Measurements from ENCODE around the gene PPIB. TPM values are rescaled to one million over a fixed set of nuclear protein-coding genes. Genes with fewer than 3 reads are reported as not detected.

The PPIB gene
- total and polyA plus RNA-seq, 10 donors, result 250 to 448 (median 296) TPM

- Histone ChIP-seq H3K9me3 (no peaks in the 10 kb centered on the region), H3K36me3 (peaks cover 0 to 60% (median 36%) of the 10 kb centered on the region in 6 donors), H3K4me3 (no peak overlapping the region), H3K27me3 (replicated peaks in 1 of 7) (peaks cover 0 to 6% (median 0%) of the 10 kb centered on the region in 7 donors), H3K4me1 (peaks cover 2 to 31% (median 18%) of the 10 kb centered on the region in 6 donors), H3K27ac (no peak overlapping the region)
- intact Hi-C loops (cut with DNase I; ENCODE audit: low total_unique reads), result no loop called here
- 89 to 96% (median 93%) methylated on average over 5 to 6 of the region's 6 CpGs for WGBS, 5 donors
- DNase-seq, result no peak
- TF ChIP-seq POLR2AphosphoS5 (IDR thresholded peaks at IDR 0.05), result peak in 1 of 3 donors; percentile 18
- no peak for TF ChIP-seq CTCF (IDR thresholded peaks at IDR 0.05 in 8 of 11, conservative IDR thresholded peaks at IDR 0.05 in 3 of 11)
- TF ChIP-seq POLR2A (IDR thresholded peaks at IDR 0.05), result no peak
Observed at GRCh38 chr15:64146041-64146440, 16.8 kb downstream of the PPIB start.

GRCh38 chr15:64144565-64145281 lies 18.1 kb downstream of the PPIB start:
- Histone ChIP-seq H3K27ac (peak overlapping the region in 5 of 8 donors; percentile 12 to 66 (median 40)), H3K36me3 (peaks cover 0 to 70% (median 36%) of the 10 kb centered on the region in 6 donors), H3K4me3 (no peak overlapping the region), H3K27me3 (replicated peaks in 1 of 7) (no peaks in the 10 kb centered on the region), H3K9me3 (no peaks in the 10 kb centered on the region), H3K4me1 (peaks cover 0 to 17% (median 5%) of the 10 kb centered on the region in 6 donors)
- intact Hi-C loops (cut with DNase I; ENCODE audit: low total_unique reads), result no loop called here
- no peak for DNase-seq
- TF ChIP-seq POLR2A (IDR thresholded peaks at IDR 0.05) (no peak), POLR2AphosphoS5 (IDR thresholded peaks at IDR 0.05) (peak in 1 of 3 donors; percentile 5)
- WGBS, 5 donors, result 52 to 82% (median 78%) methylated on average over 13 to 14 of the region's 14 CpGs

GRCh38 chr15:64144192-64144564 lies 18.6 kb downstream of the PPIB start:
- 67 to 94% (median 76%) methylated on average over 7 to 8 of the region's 8 CpGs for WGBS, 5 donors
- TF ChIP-seq POLR2AphosphoS5 (IDR thresholded peaks at IDR 0.05) (peak in 1 of 3 donors; percentile 20), POLR2A (IDR thresholded peaks at IDR 0.05) (no peak)
- intact Hi-C loops (cut with DNase I; ENCODE audit: low total_unique reads), result no loop called here
- Histone ChIP-seq H3K27me3 (replicated peaks in 1 of 7) (no peaks in the 10 kb centered on the region), H3K36me3 (peaks cover 0 to 70% (median 36%) of the 10 kb centered on the region in 6 donors), H3K4me1 (peaks cover 0 to 12% (median 1%) of the 10 kb centered on the region in 6 donors), H3K27ac (peak overlapping the region in 5 of 8 donors; percentile 12 to 66 (median 40)), H3K9me3 (no peaks in the 10 kb centered on the region), H3K4me3 (no peak overlapping the region)
- no peak for DNase-seq

- 86 to 90% (median 89%) methylated on average over 6 of the region's 6 CpGs for WGBS, 5 donors
- Histone ChIP-seq H3K4me3 (no peak overlapping the region), H3K27me3 (replicated peaks in 1 of 7) (no peaks in the 10 kb centered on the region), H3K9me3 (no peaks in the 10 kb centered on the region), H3K27ac (no peak overlapping the region), H3K4me1 (peaks cover 0 to 12% (median 1%) of the 10 kb centered on the region in 6 donors), H3K36me3 (peaks cover 0 to 77% (median 43%) of the 10 kb centered on the region in 6 donors)
- no peak for DNase-seq
- intact Hi-C loops (cut with DNase I; ENCODE audit: low total_unique reads), result no loop called here
- TF ChIP-seq POLR2A (IDR thresholded peaks at IDR 0.05) (no peak), CTCF (IDR thresholded peaks at IDR 0.05 in 8 of 11, conservative IDR thresholded peaks at IDR 0.05 in 3 of 11) (no peak), POLR2AphosphoS5 (IDR thresholded peaks at IDR 0.05) (no peak)
Observed at GRCh38 chr15:64143276-64143675, 19.5 kb downstream of the PPIB start.

GRCh38 chr15:64141798-64142512 lies 20.9 kb downstream of the PPIB start:
- TF ChIP-seq POLR2AphosphoS5 (IDR thresholded peaks at IDR 0.05) (no peak), CTCF (IDR thresholded peaks at IDR 0.05 in 8 of 11, conservative IDR thresholded peaks at IDR 0.05 in 3 of 11) (no peak), POLR2A (IDR thresholded peaks at IDR 0.05) (no peak)
- Histone ChIP-seq H3K9me3 (no peaks in the 10 kb centered on the region), H3K4me3 (no peak overlapping the region), H3K4me1 (peaks cover 0 to 19% (median 4%) of the 10 kb centered on the region in 6 donors), H3K27me3 (replicated peaks in 1 of 7) (no peaks in the 10 kb centered on the region), H3K27ac (no peak overlapping the region), H3K36me3 (peaks cover 0 to 87% (median 56%) of the 10 kb centered on the region in 6 donors)
- 96 to 98% (median 96%) methylated on average over 8 of the region's 8 CpGs for WGBS, 5 donors
- intact Hi-C loops (cut with DNase I; ENCODE audit: low total_unique reads), result no loop called here
- DNase-seq, result no peak

Data from spleen (tissue), 11 donors.